Activated naive CD4-positive, alpha-beta T cell treated with anti-CD3 and anti-CD28 coated beads, Interleukin-2, amount 50 U/mL, for 16 hours (primary cell): ENCODE results near the gene TMEM208.
A peak's percentile ranks its signal among the peaks of the same experiment; 100 is the strongest.

ENCODE experiments used
- DNase-seq: peaks from one replicate; pipeline ENCODE4 v3.0.0-alpha.2; 2020

TMEM208 gene

DNA sequence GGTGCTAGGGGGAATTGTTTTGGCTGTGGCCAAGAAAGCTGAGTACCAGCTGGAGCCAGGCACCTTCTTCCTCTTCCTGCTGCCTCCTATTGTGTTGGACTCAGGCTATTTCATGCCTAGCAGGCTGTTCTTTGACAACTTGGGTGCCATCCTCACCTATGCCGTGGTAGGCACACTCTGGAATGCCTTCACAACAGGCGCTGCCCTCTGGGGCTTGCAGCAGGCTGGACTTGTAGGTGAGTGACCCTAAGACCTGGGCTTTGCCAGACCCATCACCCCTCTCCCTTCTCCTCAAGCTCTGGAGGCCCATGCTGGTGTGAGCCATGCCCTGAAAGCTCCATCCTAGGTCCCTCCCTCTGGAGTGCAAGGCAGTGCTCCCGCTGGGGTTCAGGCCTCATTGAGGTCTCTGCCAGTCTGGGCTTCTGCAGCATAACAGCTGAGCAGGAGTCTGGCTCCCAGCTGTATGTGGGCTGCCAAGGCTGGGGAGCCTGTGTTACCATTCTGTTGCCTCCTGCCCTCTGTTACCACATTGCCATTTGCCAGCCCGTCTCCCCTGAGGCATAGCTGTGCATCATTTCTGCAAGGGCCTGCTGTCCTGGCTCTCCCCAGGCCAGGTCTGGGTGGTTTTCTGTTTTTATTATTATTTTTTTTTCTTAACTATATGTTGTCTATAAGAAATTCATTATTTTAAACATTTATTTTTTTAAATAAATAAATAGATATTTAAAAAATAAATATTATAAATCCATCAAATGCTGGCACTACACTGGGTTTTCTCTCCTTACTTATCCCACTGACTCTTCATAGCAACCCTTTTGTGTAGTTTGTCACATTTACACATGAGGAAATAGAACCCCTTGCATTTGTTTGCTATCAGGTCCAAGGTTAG lies 25.9 kb downstream of the TMEM208 start:
- no peak for DNase-seq

DNA sequence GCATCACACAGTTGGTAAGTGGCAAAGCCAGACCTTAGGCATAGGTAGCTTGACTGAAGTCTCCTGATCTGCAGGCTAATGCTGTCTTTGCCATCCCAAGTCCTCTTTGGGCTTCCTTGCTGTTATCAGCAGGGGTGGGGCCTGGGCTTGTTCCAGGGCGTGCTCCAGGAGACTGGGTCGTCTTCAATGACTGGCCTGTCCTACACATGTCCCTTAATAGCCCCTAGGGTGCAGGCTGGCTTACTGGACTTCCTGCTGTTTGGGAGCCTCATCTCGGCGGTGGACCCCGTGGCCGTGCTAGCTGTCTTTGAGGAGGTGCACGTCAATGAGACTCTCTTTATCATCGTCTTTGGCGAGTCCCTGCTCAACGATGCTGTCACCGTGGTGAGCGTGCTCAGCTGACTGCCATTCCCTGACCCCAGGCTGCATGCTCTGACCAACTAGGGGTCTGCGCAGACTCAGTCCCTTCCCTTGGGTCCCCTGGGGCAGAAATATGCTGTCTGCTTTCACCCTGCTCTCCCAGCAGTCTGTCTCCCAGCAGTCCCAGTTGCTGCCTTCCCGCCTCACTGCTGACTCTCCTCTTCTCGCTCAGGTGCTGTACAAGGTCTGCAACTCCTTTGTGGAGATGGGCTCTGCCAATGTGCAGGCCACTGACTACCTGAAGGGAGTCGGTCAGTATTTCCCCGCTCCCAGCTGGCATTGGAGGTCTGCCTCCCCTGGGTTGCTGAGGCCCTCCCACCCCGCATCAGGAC lies 28.0 kb downstream of the TMEM208 start:
- DNase-seq: no peak

GRCh38 chr16:67255553-67256221 lies 28.8 kb downstream of the TMEM208 start:
- DNase-seq: no peak

- no peak for DNase-seq
Measured at GRCh38 chr16:67256701-67257230, 29.8 kb downstream of the TMEM208 start.

DNA sequence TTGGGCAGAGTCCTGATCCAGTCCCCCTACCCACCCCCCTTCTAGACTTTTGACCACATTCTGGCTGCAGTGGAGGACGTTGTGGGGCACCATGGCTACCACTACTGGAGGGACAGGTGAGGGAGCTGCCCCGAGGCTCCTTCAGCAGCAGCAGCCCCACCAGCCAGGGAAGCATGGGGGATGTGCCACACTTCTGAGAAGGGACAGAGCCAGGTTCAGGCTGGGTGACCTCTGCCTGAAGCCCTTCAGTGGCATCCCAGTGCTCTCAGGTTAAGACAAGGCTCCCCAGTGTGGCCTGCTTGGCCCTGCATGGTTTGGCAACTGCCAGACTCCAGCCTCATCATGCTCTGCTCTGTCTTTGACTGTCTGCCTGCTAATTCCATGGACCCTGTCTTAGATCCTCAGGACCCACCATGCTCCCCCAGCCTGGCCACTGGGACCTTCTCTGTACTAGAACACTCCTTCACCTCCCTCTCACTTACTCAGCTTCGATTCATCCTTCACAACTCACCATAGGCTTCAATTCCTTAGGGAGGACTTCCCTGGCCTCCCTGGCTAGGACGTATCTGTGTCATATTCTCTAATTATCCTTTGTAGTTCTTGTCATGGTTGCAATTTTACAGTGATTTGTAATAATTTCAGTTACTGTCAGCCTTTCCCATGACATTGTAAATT lies 30.7 kb downstream of the TMEM208 start:
- no peak for DNase-seq

DNA sequence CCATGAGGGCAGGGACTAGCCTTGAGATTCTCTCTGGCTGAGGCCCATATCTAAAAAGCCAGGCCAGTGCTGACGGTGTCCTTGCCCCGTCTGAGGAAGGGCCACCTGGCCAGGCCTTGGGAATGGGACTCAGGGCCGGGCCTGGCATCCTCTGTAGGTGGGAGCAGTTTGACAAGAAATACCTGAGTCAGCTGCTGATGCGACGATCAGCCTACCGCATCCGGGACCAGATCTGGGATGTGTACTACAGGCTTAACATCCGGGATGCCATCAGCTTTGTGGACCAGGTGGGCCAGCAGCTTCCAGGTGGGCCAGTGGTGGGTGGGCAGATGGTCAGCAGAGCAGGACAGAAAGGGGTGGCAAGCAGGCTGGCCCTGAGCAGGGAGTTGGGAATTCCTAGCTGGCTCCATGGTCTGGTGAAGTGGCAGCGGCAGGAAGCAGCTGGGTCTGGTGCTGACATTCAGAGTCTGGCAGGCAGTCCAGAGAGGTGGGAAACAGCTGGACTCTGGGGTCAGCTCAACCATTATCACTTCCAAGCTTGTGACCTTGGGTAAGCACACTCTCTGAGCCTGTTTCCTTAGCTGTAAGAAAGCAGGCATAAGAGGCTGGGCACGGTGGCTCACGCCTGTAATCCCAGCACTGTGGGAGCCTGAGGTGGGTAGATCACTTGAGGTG lies 31.4 kb downstream of the TMEM208 start:
- DNase-seq: no peak

GRCh38 chr16:67259705-67260104 lies 32.8 kb downstream of the TMEM208 start:
- no peak for DNase-seq

DNA sequence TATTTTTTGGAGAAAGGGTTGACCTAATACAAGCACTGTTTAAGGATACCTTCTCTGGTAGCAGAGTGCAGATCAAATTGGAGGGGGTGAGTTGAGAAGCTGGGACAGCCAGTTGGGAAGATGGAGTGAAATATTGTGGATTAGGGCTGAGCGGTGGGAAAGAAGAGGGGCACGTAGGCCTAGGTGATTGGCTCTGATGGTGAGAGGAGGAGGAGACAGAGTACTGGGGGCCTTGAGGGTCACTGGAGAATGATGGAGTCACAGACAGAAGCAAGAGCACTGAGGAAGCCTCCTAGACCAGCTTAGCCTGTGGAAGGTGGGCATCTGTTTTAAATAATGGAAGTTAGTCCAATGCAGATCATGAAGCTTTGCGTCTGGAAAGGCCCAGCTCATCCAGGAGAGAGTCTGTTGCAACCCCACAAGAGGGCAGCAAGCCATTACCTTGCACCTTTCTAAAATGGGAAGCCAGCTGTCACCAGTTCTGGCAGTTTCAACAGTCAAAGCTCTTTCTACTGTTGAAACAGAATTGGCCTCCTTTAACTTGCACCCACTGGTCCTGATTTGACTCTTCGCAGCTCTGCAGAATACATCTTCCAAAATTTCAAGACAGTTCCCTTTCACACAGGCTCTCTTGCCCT lies 33.6 kb downstream of the TMEM208 start:
- no peak for DNase-seq

GRCh38 chr16:67263201-67263600 lies 36.3 kb downstream of the TMEM208 start:
- DNase-seq: no peak

DNA sequence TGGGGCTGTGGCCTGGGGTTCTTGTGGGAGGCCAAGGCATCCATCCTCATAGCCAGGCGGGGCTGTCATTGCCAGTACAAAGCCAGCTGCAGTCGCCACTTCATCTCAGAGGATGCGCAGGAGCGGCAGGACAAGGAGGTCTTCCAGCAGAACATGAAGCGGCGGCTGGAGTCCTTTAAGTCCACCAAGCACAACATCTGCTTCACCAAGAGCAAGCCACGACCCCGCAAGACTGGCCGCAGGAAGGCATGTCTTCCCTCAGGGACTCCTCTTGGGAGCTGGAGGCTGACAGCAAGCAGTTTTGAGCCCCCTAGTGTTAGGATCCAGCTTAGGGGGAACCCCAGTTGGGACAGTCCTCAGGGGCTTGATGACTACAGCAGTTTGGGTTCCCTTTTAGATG lies 37.3 kb downstream of the TMEM208 start:
- DNase-seq: no peak

DNA sequence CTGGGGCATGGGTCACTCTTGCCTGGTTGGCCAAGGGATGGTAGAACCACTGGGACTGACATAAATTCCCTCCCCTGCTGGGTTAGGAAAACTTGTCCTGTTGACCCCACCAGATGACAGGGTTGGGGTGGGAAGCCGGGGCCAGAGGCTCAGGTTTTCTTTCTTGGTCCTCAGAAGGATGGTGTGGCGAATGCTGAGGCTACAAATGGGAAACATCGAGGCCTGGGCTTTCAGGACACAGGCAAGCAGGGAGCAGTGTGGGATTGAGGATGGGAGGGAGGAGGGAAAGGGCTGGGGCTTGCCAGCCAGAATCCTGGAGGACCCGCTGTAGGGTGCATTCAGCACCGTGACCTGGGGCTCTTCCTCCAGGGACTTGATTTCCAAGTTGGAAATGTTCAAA lies 37.9 kb downstream of the TMEM208 start:
- no peak for DNase-seq

GRCh38 chr16:67265834-67266233 lies 38.9 kb downstream of the TMEM208 start:
- peak; percentile 7 for DNase-seq

DNA sequence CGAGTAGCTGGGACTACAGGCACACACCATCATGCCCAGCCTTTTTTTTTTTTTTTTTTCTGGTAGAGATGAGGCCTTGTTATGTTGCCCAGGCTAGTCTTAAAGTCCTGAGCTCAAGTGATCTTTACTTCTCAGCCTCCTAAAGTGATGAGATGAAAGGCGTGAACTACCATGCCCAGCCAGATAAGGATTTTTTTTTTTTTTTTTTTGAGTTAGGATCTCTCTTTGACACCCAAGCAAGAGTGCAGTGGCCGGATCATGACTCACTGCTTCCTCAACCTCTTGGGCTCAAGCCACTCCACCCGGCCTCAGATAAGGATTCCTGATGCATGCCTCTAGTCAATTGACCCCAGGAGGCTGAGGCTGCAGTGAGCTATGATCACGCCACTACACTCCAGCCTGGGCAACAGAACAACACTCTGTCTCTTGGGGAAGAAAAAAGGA lies 41.2 kb downstream of the TMEM208 start:
- DNase-seq: no peak

- DNase-seq: no peak
Measured at GRCh38 chr16:67269766-67270165, 42.8 kb downstream of the TMEM208 start.

DNA sequence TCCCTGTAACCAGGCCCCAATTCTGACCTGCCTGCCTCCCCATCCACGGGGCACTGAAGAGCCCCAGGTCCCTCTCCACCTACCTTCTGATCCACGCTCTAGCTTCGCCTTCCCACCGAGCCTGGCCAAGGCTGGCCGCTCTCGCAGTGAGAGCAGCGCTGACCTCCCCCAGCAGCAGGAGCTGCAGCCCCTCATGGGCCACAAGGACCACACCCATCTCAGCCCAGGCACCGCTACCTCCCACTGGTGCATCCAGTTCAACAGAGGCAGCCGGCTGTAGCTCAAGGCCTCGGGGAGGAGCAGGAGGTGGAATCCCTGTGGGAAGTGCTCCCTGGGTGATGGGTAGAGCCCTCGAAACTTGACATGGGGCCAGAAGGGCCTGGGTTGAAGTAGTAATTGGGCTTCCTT lies 44.0 kb downstream of the TMEM208 start:
- no peak for DNase-seq

DNA sequence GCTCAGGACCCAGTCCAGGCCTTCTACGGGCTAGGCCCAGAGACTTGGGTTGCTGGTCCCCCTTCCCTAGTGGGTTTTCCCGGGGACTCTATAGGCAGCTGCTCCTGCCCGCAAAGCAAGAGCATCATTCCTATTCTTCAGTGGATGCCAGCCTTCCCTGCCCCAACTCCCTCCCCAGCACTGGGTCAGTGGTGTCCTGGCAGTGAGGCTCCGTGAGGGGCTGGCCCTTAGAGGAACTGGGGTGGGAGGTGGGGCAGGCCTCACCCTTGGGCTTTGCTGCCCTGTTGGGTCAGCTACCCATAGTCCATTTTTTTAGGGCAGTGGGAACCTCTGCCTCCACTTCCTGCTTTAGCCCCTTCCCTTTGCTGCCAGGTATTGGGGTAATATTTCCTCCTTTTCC lies 44.5 kb downstream of the TMEM208 start:
- no peak for DNase-seq

DNA sequence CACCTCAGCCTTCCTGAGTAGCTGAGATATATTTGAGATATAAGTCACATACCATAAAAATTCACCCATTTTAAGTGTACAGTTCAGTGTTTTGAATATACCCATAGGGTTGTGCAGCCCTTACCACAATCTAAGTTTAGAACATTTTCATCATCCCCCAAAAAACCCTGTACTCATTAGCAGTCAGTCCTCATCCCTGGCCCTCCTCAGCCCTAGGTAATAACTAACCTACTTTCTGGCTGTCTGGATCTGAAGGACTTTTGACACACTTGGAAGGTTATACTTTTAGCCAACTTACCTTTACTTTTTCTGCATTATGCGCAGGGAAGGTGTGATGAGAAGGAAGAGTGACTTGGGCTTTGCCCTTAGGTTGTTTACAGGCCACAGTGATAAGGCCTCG lies 48.4 kb downstream of the TMEM208 start:
- no peak for DNase-seq

DNA sequence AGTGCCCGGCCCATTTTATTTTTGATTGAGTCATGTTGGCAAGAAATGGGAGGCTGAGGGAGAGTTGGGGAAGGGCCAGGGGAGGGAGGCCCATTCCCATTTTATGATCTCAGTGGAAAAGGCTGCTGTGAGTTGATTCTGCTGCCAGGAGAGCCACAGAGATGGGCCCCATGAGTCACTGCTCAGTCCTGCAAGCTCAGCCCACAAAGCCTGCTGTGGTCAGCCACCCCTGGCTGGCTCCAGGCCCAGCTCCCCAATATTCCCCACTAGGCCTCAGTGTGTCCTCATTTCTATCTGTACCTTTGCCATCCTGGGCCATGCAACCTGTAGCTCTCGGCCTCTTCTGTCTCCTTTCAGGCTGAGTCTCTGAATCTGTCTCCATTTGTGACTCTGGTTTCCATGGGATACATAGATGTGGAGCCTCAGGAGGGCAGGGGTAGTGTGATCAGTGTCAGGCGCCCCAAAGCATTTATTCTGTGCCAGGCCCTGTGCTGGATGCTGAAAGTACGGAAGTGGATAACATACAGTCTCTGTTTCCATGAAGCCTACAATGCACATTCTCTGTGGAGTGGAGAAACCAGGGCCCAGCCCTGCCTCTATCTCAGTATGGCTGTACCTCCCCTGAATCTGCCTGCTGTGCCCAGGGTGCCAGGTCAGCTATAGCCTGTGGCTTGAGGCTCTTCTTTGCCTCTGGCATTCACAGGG lies 50.5 kb downstream of the TMEM208 start:
- DNase-seq: no peak

GRCh38 chr16:67277999-67278772 lies 51.3 kb downstream of the TMEM208 start:
- DNase-seq: no peak
